Fibroblast of skin of back (primary cell): ENCODE data around the gene CBLC.
A peak's percentile ranks its signal among the peaks of the same experiment; 100 is the strongest.
"Not testable (repeated sequence)": the region's sequence is repeated elsewhere in the genome, so short reads cannot be mapped to it uniquely, and the experiment has no call there.

ENCODE experiments used
- DNase-seq: peaks from one replicate; pipeline ENCODE4 v3.0.0-alpha.2; 2013

The CBLC gene

GRCh38 chr19:44765949-44766335 is 11.7 kb upstream of the CBLC start:
- DNase-seq = no peak

GRCh38 chr19:44767295-44768180 is 10.2 kb upstream of the CBLC start:
- no peak for DNase-seq

GRCh38 chr19:44770550-44771257 is 7.0 kb upstream of the CBLC start:
- DNase-seq = peak; percentile 87

- not testable (repeated sequence) for DNase-seq
These were observed 5.5 kb upstream of the CBLC start for GRCh38 chr19:44772144-44772543.

- DNase-seq = no peak
These were observed 4.7 kb upstream of the CBLC start for GRCh38 chr19:44772959-44773358.

- DNase-seq = no peak
These were observed 1.9 kb upstream of the CBLC start for GRCh38 chr19:44775676-44776240.

- no peak for DNase-seq
These were observed 1.1 kb upstream of the CBLC start for GRCh38 chr19:44776402-44777096.

- DNase-seq = no peak
These were observed 1.5 kb downstream of the CBLC start for GRCh38 chr19:44779150-44779549.

- DNase-seq = not testable (repeated sequence)
These were observed 4.0 kb downstream of the CBLC start for GRCh38 chr19:44781694-44782093.

- no peak for DNase-seq
These were observed 5.0 kb downstream of the CBLC start for GRCh38 chr19:44782729-44783128.

GRCh38 chr19:44783545-44783944 is 5.9 kb downstream of the CBLC start:
- DNase-seq = no peak

- no peak for DNase-seq
These were observed 7.6 kb downstream of the CBLC start for GRCh38 chr19:44785271-44785670.

GRCh38 chr19:44785993-44786392 is 8.3 kb downstream of the CBLC start:
- DNase-seq = no peak

GRCh38 chr19:44788971-44789370 is 11.3 kb downstream of the CBLC start:
- no peak for DNase-seq

- DNase-seq = no peak
These were observed 12.3 kb downstream of the CBLC start for GRCh38 chr19:44789943-44790483.

- no peak for DNase-seq
These were observed 14.6 kb downstream of the CBLC start for GRCh38 chr19:44792281-44792680.

- no peak for DNase-seq
These were observed 16.9 kb downstream of the CBLC start for GRCh38 chr19:44794610-44795009.

GRCh38 chr19:44795398-44795987 is 17.8 kb downstream of the CBLC start:
- DNase-seq = no peak

- no peak for DNase-seq
These were observed 19.0 kb downstream of the CBLC start for GRCh38 chr19:44796701-44797115.

- no peak for DNase-seq
These were observed 22.1 kb downstream of the CBLC start for GRCh38 chr19:44799627-44800346.

GRCh38 chr19:44800461-44800860 is 22.8 kb downstream of the CBLC start:
- peak; percentile 64 for DNase-seq
